Muscle layer of duodenum (tissue), 2 donors: ENCODE data around the gene RAPH1.
"Not testable (repeated sequence)": the region's sequence is repeated elsewhere in the genome, so short reads cannot be mapped to it uniquely, and the experiment has no call there.

Experiments
- H3K27ac ChIP-seq: one replicate; pipeline ENCODE4 v1.7.0; 2013; ENCODE audit warnings: mild to moderate bottlenecking, low read length
- H3K27me3 ChIP-seq: one replicate; pipeline ENCODE4 v1.7.0; 2013; ENCODE audit warnings: low read depth, mild to moderate bottlenecking, control low read depth, low read length
- H3K36me3 ChIP-seq, 2 donors: one replicate each; pipeline ENCODE4 v1.7.0; 2013; ENCODE audit warnings: low read length in 2 of 2, control low read depth in 1 of 2, mild to moderate bottlenecking in 1 of 2; ENCODE audit not compliant: insufficient read depth in 2 of 2, control insufficient read depth in 1 of 2
- H3K4me1 ChIP-seq, 2 donors: one replicate each; pipeline ENCODE4 v1.7.0; 2013; ENCODE audit warnings: low read length in 2 of 2, mild to moderate bottlenecking in 2 of 2, control low read depth in 1 of 2, moderate library complexity in 1 of 2; ENCODE audit not compliant: insufficient read depth in 2 of 2, control insufficient read depth in 1 of 2
- H3K4me3 ChIP-seq, 2 donors: one replicate each; pipeline ENCODE4 v1.7.0; 2013; ENCODE audit warnings: low read length in 2 of 2, low read depth in 1 of 2, mild to moderate bottlenecking in 1 of 2
- H3K9me3 ChIP-seq, 2 donors: one replicate each; pipeline ENCODE4 v1.7.0; 2013; ENCODE audit warnings: low read length in 2 of 2, control low read depth in 1 of 2, mild to moderate bottlenecking in 1 of 2; ENCODE audit not compliant: control insufficient read depth in 1 of 2
- donor health status: healthy.

RAPH1 gene

DNA sequence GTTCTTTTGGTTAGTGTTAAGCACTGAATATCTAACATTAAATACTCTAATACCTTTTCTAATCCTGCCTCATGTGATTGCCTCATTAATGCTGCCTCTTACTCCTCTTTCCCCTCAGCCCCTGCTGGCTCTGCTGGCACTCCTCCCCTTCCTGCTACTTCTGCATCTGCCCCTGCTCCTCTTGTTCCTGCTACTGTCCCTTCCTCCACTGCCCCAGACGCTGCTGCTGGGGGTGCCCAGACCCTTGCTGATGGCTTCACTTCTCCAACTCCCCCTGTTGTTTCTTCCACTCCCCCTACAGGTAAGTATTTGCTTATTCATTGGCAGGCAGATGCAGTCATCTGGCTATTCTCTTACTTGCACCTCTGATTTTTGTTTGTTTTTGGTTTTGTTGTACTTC is 138.4 kb downstream of the RAPH1 start:
- Histone ChIP-seq H3K9me3 (no peaks in the 10 kb centered on the region), H3K27ac (no peak overlapping the region), H3K27me3 (no peaks in the 10 kb centered on the region), H3K36me3 (peaks cover 4 to 13% of the 10 kb centered on the region in 2 donors), H3K4me1 (peaks cover 0 to 12% of the 10 kb centered on the region in 2 donors), H3K4me3 (no peak overlapping the region)

DNA sequence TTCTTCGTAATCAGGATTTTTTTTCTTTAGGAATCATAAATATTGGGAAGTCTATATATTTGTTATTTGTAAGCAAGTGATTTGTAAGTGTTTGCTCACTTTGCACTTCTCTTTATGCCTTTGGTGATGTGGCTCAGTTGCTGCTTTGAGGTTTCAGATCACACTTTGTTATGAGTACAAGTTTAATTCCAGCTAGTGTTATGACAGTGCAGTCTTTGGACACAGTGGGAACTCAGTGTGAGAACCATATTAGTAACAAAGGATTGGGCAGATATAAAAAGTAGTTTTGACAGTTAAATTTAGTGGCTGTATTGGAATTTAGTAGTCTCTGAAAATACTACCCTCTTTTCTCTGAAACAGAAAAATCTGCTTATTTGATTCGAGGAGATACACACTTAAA is 139.2 kb downstream of the RAPH1 start:
- Histone ChIP-seq H3K36me3 (peaks cover 4 to 13% of the 10 kb centered on the region in 2 donors), H3K4me3 (no peak overlapping the region), H3K27ac (no peak overlapping the region), H3K27me3 (no peaks in the 10 kb centered on the region), H3K4me1 (peaks cover 0 to 12% of the 10 kb centered on the region in 2 donors), H3K9me3 (no peaks in the 10 kb centered on the region)

DNA sequence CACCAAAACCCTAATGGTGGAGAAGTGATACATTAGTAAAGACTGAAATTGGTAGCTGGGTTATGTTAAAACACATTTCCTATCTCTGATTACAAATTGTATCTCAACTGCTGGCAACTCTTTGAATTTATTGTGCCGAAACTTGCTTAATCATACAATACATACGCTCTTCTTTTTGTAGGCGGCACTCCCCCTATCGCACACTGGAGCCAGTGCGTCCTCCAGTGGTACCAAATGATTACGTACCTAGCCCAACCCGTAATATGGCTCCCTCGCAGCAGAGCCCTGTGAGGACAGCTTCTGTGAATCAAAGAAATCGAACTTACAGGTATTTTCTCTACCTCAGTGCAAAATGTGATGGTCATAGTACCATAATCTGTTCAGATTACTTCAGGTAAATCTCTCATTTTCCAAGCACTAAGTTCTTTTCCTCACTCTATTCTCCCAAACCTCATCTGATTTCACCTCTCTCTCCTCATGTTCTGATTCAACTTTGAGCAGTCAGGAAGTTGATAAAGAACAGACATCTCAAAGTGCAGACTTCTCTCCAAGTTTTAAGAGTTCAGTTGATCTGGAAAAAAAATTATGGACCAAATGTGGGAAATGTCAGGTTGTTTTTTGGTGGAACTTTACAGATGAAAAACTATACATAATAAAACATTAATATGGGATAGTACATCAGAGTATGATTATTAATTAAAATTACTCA is 140.4 kb downstream of the RAPH1 start:
- Histone ChIP-seq H3K27ac (no peak overlapping the region), H3K4me3 (no peak overlapping the region), H3K4me1 (peaks cover 0 to 12% of the 10 kb centered on the region in 2 donors), H3K9me3 (no peaks in the 10 kb centered on the region), H3K27me3 (no peaks in the 10 kb centered on the region), H3K36me3 (peaks cover 4 to 13% of the 10 kb centered on the region in 2 donors)

DNA sequence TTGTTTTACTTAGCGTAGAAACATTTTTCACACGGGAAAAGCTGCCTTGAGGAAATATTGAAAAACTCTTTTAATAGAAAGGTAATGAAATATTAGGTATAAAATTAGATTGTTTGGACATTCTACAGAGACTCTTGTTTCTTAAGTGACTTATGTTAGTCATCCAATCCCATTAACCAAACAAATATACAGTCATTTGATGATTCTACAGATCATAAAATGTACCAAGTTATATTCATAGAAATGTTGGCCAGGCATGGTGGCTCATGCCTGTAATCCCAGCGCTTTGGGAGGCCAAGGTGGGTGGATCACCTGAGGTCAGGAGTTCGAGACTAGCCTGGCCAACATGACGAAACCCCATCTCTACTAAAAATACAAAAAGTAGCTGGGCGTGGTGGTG is 146.9 kb downstream of the RAPH1 start:
- H3K36me3 ChIP-seq, H3K4me1 ChIP-seq: not testable (repeated sequence)

DNA sequence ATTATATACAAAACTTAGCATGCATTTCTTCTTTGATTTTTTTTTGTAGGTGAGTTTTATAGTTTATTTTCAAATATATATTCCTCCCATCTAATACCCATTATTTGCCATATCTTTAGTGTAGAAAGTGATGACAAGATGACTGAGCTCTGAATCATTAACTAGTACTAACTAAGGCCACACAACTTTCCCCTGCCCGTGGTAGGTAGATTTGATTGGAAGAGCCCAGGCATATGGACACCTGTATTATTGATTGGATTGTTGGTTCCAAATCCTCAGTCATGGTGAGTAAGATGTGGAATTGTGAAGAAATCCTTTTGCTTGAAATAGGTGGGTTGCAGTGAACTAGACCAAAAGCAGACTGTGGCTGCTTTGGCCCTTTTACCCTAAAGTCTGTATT is 152.1 kb downstream of the RAPH1 start:
- H3K27me3 ChIP-seq = no peaks in the 10 kb centered on the region
- no peaks in the 10 kb centered on the region for H3K36me3 ChIP-seq
- H3K4me3 ChIP-seq = no peak overlapping the region
- no peaks in the 10 kb centered on the region for H3K4me1 ChIP-seq
- no peaks in the 10 kb centered on the region for H3K9me3 ChIP-seq
- no peak overlapping the region for H3K27ac ChIP-seq

More for the DNA sequence above, 146.9 kb downstream of the RAPH1 start:
- H3K4me3 ChIP-seq, H3K27me3 ChIP-seq, H3K27ac ChIP-seq, H3K9me3 ChIP-seq: not testable (repeated sequence)

DNA sequence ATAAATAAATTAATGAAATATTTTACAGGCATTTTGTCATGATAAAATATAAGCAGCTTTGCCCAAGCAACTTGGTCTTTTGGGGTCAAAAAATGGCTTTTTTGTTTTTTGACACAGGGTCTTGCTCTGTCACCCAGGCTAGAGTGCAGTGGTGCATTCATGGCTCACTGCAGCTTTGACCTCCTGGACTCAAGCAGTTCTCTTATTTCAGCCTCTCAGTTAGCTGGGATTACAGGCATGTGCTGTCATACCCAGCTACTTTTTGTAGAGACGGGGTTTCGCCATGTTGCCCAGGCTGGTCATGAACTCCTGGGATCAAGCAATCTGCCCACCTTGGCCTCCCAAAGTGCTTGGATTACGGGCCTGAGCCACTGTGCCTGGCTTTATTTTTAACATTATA is 155.9 kb downstream of the RAPH1 start:
- no peak overlapping the region for H3K27ac ChIP-seq
- no peaks in the 10 kb centered on the region for H3K4me1 ChIP-seq
- no peaks in the 10 kb centered on the region for H3K36me3 ChIP-seq

DNA sequence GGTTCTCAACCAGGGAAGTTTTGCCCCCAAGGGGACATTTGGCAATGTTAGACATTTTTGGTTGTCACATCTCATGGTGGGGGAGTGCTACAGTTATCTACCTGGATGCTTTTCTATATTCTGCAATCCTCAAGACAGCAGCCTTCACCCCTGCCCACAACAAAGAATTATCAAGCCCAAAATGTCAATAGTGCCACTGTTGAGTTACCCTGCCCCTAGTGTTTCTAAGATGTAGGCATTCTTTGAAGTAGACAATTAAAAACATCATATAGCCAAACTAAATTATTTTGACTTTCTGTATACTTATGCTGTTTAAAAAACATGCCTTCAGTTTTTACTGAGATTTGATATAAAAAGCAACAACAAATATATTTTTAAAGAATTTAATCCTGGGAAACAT is 158.9 kb downstream of the RAPH1 start:
- H3K4me1 ChIP-seq = no peaks in the 10 kb centered on the region
- H3K27ac ChIP-seq = no peak overlapping the region
- H3K9me3 ChIP-seq = no peaks in the 10 kb centered on the region
- no peaks in the 10 kb centered on the region for H3K36me3 ChIP-seq
- H3K4me3 ChIP-seq = no peak overlapping the region
- H3K27me3 ChIP-seq = no peaks in the 10 kb centered on the region

More for the DNA sequence above, 155.9 kb downstream of the RAPH1 start:
- Histone ChIP-seq H3K9me3 (no peaks in the 10 kb centered on the region), H3K27me3 (no peaks in the 10 kb centered on the region), H3K4me3 (no peak overlapping the region)

DNA sequence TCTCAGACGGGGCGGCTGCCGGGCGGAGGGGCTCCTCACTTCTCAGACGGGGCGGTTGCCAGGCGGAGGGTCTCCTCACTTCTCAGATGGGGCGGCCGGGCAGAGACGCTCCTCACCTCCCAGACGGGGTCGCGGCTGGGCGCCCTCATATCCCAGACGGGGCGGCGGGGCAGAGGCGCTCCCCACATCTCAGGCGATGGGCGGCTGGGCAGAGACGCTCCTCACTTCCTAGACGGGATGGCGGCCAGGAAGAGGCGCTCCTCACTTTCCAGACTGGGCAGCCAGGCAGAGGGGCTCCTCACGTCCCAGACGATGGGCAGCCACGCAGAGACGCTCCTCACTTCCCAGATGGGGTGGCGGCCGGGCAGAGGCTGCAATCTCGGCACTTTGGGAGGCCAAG is 162.4 kb downstream of the RAPH1 start:
- not testable (repeated sequence) for H3K36me3 ChIP-seq

DNA sequence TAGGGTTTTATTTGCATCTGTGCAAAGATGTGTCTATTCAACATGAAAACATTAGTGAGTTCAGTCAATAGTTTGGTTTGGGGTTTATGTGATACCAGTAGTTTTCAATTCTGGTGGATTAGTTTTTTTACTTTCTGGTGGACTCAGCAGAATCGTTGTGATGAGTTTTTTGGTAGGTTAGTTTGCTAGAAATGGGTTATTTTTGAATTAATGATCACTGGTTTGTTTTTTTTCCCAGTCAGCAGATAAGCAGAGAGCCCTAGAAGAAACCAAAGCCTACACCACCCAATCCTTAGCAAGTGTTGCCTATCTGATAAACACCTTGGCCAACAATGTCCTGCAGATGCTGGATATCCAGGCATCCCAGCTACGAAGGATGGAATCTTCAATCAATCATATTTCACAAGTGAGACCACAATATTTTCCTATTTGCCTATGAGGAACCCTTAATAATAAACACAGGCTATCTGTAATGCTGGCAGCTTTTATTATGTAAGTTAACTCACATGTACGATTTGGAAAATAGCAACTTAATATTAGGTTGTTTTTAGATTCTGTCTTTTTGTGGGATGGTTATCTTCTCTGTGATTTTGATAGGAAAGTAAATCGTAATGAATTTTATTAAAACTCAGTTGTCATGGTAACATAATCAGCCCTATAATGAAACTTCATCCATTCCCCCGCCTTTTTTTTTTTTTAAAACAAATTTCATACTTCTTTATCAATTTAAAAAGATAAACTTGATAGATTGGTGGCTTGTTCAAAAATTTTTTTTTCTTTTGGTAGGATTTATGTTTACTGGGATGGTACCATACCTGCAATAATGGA is 168.2 kb downstream of the RAPH1 start:
- Histone ChIP-seq H3K9me3 (no peaks in the 10 kb centered on the region), H3K27me3 (no peaks in the 10 kb centered on the region), H3K4me1 (peaks cover 0 to under 1% of the 10 kb centered on the region in 2 donors), H3K27ac (no peak overlapping the region), H3K4me3 (no peak overlapping the region), H3K36me3 (no peaks in the 10 kb centered on the region)

More for the DNA sequence above, 162.4 kb downstream of the RAPH1 start:
- not testable (repeated sequence) for H3K27ac ChIP-seq, H3K4me1 ChIP-seq, H3K27me3 ChIP-seq, H3K9me3 ChIP-seq, H3K4me3 ChIP-seq

DNA sequence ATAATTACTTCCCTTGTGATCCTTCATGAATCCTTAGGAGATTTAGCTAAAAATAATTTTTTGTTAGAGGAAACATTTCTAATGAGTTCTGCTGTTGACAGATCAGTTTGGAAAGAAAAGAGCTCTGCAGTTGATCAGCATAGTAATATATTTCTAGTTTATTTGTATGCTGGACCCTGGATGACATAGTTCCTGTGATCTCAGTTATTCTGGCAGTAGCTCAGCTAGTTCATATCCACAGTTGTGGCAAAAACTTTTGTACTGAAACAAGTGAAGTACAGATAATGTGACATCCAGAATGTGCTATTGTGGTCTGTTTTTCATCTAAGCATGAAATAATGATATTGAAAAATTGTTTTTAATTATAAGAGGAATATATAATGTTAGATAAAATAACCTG is 173.2 kb downstream of the RAPH1 start:
- H3K27me3 ChIP-seq = no peaks in the 10 kb centered on the region
- no peak overlapping the region for H3K4me3 ChIP-seq
- H3K4me1 ChIP-seq = peaks cover 0 to 10% of the 10 kb centered on the region in 2 donors
- no peak overlapping the region for H3K27ac ChIP-seq
- no peaks in the 10 kb centered on the region for H3K36me3 ChIP-seq
- no peaks in the 10 kb centered on the region for H3K9me3 ChIP-seq

DNA sequence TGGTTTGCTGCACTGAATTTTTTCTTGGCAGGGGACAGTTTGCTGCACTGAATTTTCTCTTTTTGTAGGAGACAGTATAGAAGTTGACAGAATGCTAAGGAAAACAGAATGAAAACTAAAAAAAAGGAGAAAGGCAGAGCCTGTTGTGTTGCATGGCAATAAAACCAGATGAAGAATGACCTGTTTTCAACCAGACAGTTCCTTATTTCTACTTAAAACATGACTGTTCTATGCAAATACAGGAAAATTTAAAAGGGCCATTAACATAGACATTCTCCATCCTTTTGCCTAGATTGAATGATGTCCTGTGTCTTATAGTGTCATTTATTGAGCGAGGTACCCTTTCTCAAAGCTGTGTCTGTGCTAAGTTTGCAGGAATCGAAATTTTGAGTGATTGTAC is 173.6 kb downstream of the RAPH1 start:
- H3K27me3 ChIP-seq = no peaks in the 10 kb centered on the region
- H3K4me1 ChIP-seq = peaks cover 0 to 10% of the 10 kb centered on the region in 2 donors
- no peaks in the 10 kb centered on the region for H3K36me3 ChIP-seq
- H3K4me3 ChIP-seq = no peak overlapping the region
- H3K9me3 ChIP-seq = no peaks in the 10 kb centered on the region
- H3K27ac ChIP-seq = no peak overlapping the region
